ENCODE results near the gene MRPS21.

GRCh38 chr1:150322310-150322709, 28.6 kb downstream of the MRPS21 start:
- TF ChIP-seq CTCF (IDR thresholded peaks at IDR 0.05), result no peak
- no peak for TF ChIP-seq POLR2A (IDR thresholded peaks at IDR 0.05)

Data from thyroid gland (tissue), 4 donors.